Activated B cell treated with CpG ODN at 0.5 μM for 24 hours (primary cell): ENCODE measurements around the gene C3orf85. TPM values are rescaled to one million over a fixed set of nuclear protein-coding genes. Genes with fewer than 3 reads are reported as not detected.

Source experiments
- ATAC-seq: fragments of 200-7000 bp; cut with Tn5 transposase; one replicate; pipeline ENCODE4 v1.10.0; 2021; ENCODE audit warnings: low read depth, mild to moderate bottlenecking, moderate library complexity
- CTCF ChIA-PET: fragments of 350-600 bp; sonication (Branson Sonifier 250); formaldehyde crosslinking; loops from one replicate; lab custom pipeline; 2021; ENCODE audit warnings: antibody characterized with exemption; lab: Charles Lee
- POLR2A ChIA-PET: fragments of 350-600 bp; sonication (Branson Sonifier 250); formaldehyde crosslinking; loops from one replicate; lab custom pipeline; 2021; ENCODE audit warnings: antibody characterized with exemption; lab: Charles Lee
- DNase-seq: peaks from one replicate; pipeline ENCODE4 v3.0.0; 2022
- H3K27ac Mint-ChIP-seq: one replicate; pipeline ENCODE4 v1.8.0; 2020; ENCODE audit warnings: mixed read lengths
- H3K27me3 Mint-ChIP-seq: one replicate; pipeline ENCODE4 v1.8.0; 2021; ENCODE audit warnings: mixed read lengths
- H3K36me3 Mint-ChIP-seq: one replicate; pipeline ENCODE4 v1.8.0; 2021; ENCODE audit warnings: low read depth, mixed read lengths
- H3K4me1 Mint-ChIP-seq: one replicate; pipeline ENCODE4 v1.8.0; 2021; ENCODE audit warnings: mixed read lengths
- H3K4me3 Mint-ChIP-seq: one replicate; pipeline ENCODE4 v1.8.0; 2020; ENCODE audit warnings: mild to moderate bottlenecking, mixed read lengths
- H3K9me3 Mint-ChIP-seq: one replicate; pipeline ENCODE4 v1.8.0; 2020; ENCODE audit warnings: mixed read lengths
- intact Hi-C: fragments of 100-400 bp; cut with micrococcal nuclease; formaldehyde crosslinking; loops from one replicate; pipeline ENCODE4 v1.15.1; 2024
- total RNA-seq: library from RNA; stranded (reverse); gene quantifications from 2 replicates; pipeline ENCODE4 v1.2.3, GENCODE V29; 2022
- TF ChIP-seq, protein P1 (sequence below): fragments of 200-600 bp; IDR thresholded peaks from one replicate; pipeline ENCODE4 v1.8.0; 2022; ENCODE audit warnings: antibody characterized with exemption, mild to moderate bottlenecking

C3orf85 gene, protein sequence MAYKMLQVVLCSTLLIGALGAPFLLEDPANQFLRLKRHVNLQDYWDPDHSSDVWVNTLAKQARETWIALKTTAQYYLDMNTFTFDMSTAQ
- not detected in 2 replicates for total RNA-seq

DNA sequence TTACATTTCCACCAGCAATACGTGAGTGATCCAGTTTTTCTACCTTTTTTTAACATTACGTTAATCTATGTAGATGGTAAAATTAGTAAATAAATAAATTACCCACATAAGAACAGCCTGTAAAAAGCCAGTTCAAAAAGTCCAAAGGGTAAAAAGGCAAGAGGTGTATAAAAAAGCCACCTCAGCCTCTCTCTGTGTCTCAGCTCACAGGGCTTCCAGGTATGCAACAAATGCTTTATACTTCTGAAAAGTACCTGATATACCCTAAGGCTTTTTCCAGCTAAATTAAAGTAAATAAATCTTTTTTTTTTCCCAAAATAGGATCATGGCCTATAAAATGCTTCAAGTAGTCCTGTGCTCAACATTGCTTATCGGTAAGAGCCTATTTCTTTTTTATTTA, at the start of gene C3orf85:
Gene C3orf85 (plus strand): TSS at position 197 of the 400 bp plus-strand sequence. CDS start 129 bp downstream, at position 326.
- ChIA-PET POLR2A (no interaction called here), CTCF (no interaction called here)
- Mint-ChIP-seq H3K4me1 (no peaks in the 10 kb centered on the region), H3K27ac (no peak within 1 kb of the TSS), H3K27me3 (no peaks in the 10 kb centered on the region), H3K4me3 (no peak within 1 kb of the TSS), H3K36me3 (no peaks in the 10 kb centered on the region), H3K9me3 (no peaks in the 10 kb centered on the region)
- no peak for DNase-seq
- no peak for ATAC-seq
- intact Hi-C loops = no loop called here
- TF ChIP-seq, protein P1, sequence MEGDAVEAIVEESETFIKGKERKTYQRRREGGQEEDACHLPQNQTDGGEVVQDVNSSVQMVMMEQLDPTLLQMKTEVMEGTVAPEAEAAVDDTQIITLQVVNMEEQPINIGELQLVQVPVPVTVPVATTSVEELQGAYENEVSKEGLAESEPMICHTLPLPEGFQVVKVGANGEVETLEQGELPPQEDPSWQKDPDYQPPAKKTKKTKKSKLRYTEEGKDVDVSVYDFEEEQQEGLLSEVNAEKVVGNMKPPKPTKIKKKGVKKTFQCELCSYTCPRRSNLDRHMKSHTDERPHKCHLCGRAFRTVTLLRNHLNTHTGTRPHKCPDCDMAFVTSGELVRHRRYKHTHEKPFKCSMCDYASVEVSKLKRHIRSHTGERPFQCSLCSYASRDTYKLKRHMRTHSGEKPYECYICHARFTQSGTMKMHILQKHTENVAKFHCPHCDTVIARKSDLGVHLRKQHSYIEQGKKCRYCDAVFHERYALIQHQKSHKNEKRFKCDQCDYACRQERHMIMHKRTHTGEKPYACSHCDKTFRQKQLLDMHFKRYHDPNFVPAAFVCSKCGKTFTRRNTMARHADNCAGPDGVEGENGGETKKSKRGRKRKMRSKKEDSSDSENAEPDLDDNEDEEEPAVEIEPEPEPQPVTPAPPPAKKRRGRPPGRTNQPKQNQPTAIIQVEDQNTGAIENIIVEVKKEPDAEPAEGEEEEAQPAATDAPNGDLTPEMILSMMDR = no peak

DNA sequence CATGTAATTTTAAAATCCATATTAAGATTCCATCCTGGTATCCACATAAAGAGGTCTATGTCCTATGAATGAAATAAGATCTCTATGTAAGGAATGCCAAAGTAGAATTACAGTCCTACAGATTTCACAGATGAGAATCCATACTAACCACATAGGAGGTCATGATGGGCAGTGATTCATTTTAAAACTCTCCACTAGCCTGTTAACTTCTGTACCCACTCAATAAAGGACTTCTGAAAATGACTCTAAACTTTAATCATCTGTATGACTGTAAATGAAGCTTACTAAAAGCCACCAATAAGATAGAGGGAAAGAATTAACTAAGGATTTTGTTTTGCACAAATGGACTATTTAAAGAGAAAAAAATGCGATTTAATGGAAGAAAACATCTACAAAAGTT, 47.3 kb upstream of the C3orf85 start:
- DNase-seq = no peak
- H3K27me3 Mint-ChIP-seq = peaks cover 3% of the 10 kb centered on the region
- CTCF ChIA-PET = no interaction called here
- no peak overlapping the region for H3K4me3 Mint-ChIP-seq
- no peaks in the 10 kb centered on the region for H3K36me3 Mint-ChIP-seq
- H3K4me1 Mint-ChIP-seq = no peaks in the 10 kb centered on the region
- no peak for ATAC-seq
- no peak overlapping the region for H3K27ac Mint-ChIP-seq
- H3K9me3 Mint-ChIP-seq = no peaks in the 10 kb centered on the region
- POLR2A ChIA-PET = no interaction called here
- intact Hi-C loops = no loop called here
- TF ChIP-seq, protein P1 = no peak

DNA sequence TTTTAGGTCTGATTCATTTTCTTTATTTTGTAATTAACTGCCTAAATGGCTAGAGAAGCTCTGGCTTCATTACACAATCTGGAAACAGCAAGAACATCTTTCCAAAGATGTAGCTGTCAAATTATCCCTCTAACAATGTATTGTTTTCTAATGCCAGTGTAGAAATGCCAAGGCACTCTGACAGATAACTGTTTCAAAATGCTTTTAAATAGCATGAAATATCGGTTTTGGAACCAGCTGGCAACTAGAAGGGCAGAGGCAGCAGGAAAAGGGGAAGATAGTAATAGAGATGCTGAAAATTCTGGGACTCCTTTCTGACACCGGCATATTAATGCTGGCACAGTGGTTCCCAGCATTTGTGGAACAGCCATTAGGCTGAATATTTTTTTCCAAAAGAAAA, 44.7 kb upstream of the C3orf85 start:
- H3K4me3 Mint-ChIP-seq = no peak overlapping the region
- no peaks in the 10 kb centered on the region for H3K36me3 Mint-ChIP-seq
- H3K27me3 Mint-ChIP-seq = no peaks in the 10 kb centered on the region
- no peak for ATAC-seq
- intact Hi-C loops = no loop called here
- no peaks in the 10 kb centered on the region for H3K4me1 Mint-ChIP-seq
- H3K27ac Mint-ChIP-seq = no peak overlapping the region
- ChIA-PET CTCF (no interaction called here), POLR2A (no interaction called here)
- DNase-seq = no peak
- TF ChIP-seq, protein P1 = no peak
- no peaks in the 10 kb centered on the region for H3K9me3 Mint-ChIP-seq

DNA sequence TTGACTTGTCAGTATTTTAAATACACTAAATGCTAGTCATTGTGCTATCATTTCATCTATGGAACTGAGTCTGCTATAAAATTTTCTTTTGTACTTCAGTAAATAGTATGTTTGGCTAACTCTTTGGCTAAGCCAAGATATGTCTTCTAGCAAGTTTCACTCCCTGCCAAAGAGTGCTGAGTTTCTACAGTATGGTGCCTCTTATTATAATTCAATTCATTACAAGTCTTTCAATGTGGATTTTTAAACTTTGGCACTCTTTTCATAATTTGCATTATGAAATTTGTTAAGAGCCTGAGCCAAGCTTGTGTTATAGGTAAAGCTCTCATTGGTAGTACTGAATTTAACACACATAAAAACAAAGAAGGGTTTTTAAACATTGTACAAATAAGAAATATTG, 43.0 kb upstream of the C3orf85 start:
- H3K36me3 Mint-ChIP-seq = no peaks in the 10 kb centered on the region
- DNase-seq = no peak
- peaks cover 2% of the 10 kb centered on the region for H3K27me3 Mint-ChIP-seq
- H3K4me1 Mint-ChIP-seq = no peaks in the 10 kb centered on the region
- no peak overlapping the region for H3K27ac Mint-ChIP-seq
- no peaks in the 10 kb centered on the region for H3K9me3 Mint-ChIP-seq
- POLR2A ChIA-PET = no interaction called here
- TF ChIP-seq, protein P1 = no peak
- CTCF ChIA-PET = no interaction called here
- no peak for ATAC-seq
- intact Hi-C loops = no loop called here
- no peak overlapping the region for H3K4me3 Mint-ChIP-seq

DNA sequence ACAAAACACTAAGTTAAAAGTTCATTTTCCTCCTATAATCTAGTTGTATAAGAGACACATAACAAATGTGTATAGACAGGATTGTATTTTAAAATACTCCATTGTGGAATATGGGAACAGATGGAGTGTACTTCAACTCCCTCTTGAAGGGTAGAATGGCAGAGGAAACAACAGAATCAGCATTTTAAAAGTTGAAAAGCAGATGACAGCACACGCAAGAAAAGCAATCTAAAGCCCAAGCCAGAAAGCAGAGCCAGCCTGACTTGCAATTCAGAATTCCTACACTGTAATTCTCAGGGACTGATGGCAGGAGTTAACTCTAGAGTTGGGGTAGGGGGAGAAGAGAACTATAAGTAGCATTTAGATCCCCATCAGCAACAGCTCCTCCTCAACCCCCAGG, 41.4 kb upstream of the C3orf85 start:
- intact Hi-C loops = no loop called here
- no peaks in the 10 kb centered on the region for H3K36me3 Mint-ChIP-seq
- TF ChIP-seq, protein P1 = no peak
- H3K27ac Mint-ChIP-seq = no peak overlapping the region
- ChIA-PET POLR2A (no interaction called here), CTCF (no interaction called here)
- H3K27me3 Mint-ChIP-seq = peaks cover 3% of the 10 kb centered on the region
- ATAC-seq (no peak), DNase-seq (no peak)
- no peaks in the 10 kb centered on the region for H3K9me3 Mint-ChIP-seq
- H3K4me1 Mint-ChIP-seq = no peaks in the 10 kb centered on the region
- no peak overlapping the region for H3K4me3 Mint-ChIP-seq
